Calu3 (cell line): ENCODE results near the gene DCP2. TPM values are rescaled to one million over a fixed set of nuclear protein-coding genes. Genes with fewer than 3 reads are reported as not detected.

Experiments
- BruUV-seq: library from RNA; stranded (reverse); fragments of 400-500 nt; replicated peaks from 2 replicates; lab custom pipeline; 2021; lab: Mats Ljungman, UMichigan
- CTCF ChIA-PET: fragments of 300-600 bp; sonication (Branson Sonifier 250); formaldehyde crosslinking; loops from one replicate; lab custom pipeline; 2022; ENCODE audit warnings: antibody characterized with exemption; lab: Charles Lee
- DNase-seq: peaks from one replicate; pipeline ENCODE4 v3.0.0; 2022
- H3K27ac Mint-ChIP-seq: one replicate; pipeline ENCODE4 v1.8.0; 2022; ENCODE audit warnings: mixed read lengths; ENCODE audit not compliant: unreplicated experiment
- H3K27me3 Mint-ChIP-seq: one replicate; pipeline ENCODE4 v1.8.0; 2022; ENCODE audit warnings: mixed read lengths; ENCODE audit not compliant: unreplicated experiment
- H3K36me3 Mint-ChIP-seq: one replicate; pipeline ENCODE4 v1.8.0; 2022; ENCODE audit warnings: mild to moderate bottlenecking, moderate library complexity, mixed read lengths; ENCODE audit not compliant: insufficient read depth, unreplicated experiment
- H3K4me1 Mint-ChIP-seq: one replicate; pipeline ENCODE4 v1.8.0; 2022; ENCODE audit warnings: mild to moderate bottlenecking, low read depth, mixed read lengths; ENCODE audit not compliant: unreplicated experiment
- H3K4me3 Mint-ChIP-seq: one replicate; pipeline ENCODE4 v1.8.0; 2022; ENCODE audit warnings: mild to moderate bottlenecking, low read depth, moderate library complexity, mixed read lengths; ENCODE audit not compliant: unreplicated experiment
- H3K9me3 Mint-ChIP-seq: one replicate; pipeline ENCODE4 v1.8.0; 2022; ENCODE audit warnings: low read depth, mixed read lengths; ENCODE audit not compliant: unreplicated experiment
- CTCF ChIP-seq: fragments of 200-600 bp; IDR thresholded peaks from one replicate; pipeline ENCODE4 v1.8.0; 2022; ENCODE audit warnings: antibody characterized with exemption; ENCODE audit not compliant: unreplicated experiment
- intact Hi-C: fragments of 100-400 bp; cut with micrococcal nuclease; formaldehyde crosslinking; loops from one replicate; pipeline ENCODE4 v1.10.0; 2022; ENCODE audit not compliant: unreplicated experiment
- total RNA-seq: library from RNA; stranded (reverse); gene quantifications from 2 replicates; pipeline ENCODE4 v1.2.3, GENCODE V29; 2022

DCP2 gene
- total RNA-seq, 1 experiment from 2014 or later: 56.0 TPM

- no peaks in the 10 kb centered on the region for H3K9me3 Mint-ChIP-seq
- H3K27ac Mint-ChIP-seq: peak overlapping the region; percentile 87
- DNase-seq: no peak
- no peak overlapping the region for H3K4me3 Mint-ChIP-seq
- intact Hi-C loops: no loop called here
- no peaks in the 10 kb centered on the region for H3K27me3 Mint-ChIP-seq
- no peak for TF ChIP-seq CTCF
- no TSS peak for BruUV-seq
- H3K4me1 Mint-ChIP-seq: peaks cover 65% of the 10 kb centered on the region
- peaks cover 15% of the 10 kb centered on the region for H3K36me3 Mint-ChIP-seq
- CTCF ChIA-PET: interaction anchor here (1.1 kb wide), 1 partner anchor 274 kb away, joined by 3 read pairs; no protein-coding TSS in a partner anchor
These were observed 44.1 kb downstream of the DCP2 start for GRCh38 chr5:113020461-113021273.

- BruUV-seq: no TSS peak
- Mint-ChIP-seq H3K27me3 (no peaks in the 10 kb centered on the region), H3K4me3 (no peak overlapping the region), H3K36me3 (peaks cover 27% of the 10 kb centered on the region), H3K4me1 (peaks cover 56% of the 10 kb centered on the region), H3K27ac (peak overlapping the region; percentile 42), H3K9me3 (no peaks in the 10 kb centered on the region)
- no peak for TF ChIP-seq CTCF
- intact Hi-C loops: no loop called here
- CTCF ChIA-PET: no interaction called here
- no peak for DNase-seq
These were observed 46.1 kb downstream of the DCP2 start for GRCh38 chr5:113022661-113023060.

- peaks cover 41% of the 10 kb centered on the region for H3K4me1 Mint-ChIP-seq
- H3K9me3 Mint-ChIP-seq: no peaks in the 10 kb centered on the region
- CTCF ChIA-PET: no interaction called here
- peaks cover 27% of the 10 kb centered on the region for H3K36me3 Mint-ChIP-seq
- no TSS peak for BruUV-seq
- no peaks in the 10 kb centered on the region for H3K27me3 Mint-ChIP-seq
- TF ChIP-seq CTCF: no peak
- intact Hi-C loops: no loop called here
- no peak overlapping the region for H3K27ac Mint-ChIP-seq
- no peak overlapping the region for H3K4me3 Mint-ChIP-seq
- DNase-seq: no peak
These were observed 47.6 kb downstream of the DCP2 start for GRCh38 chr5:113024076-113024697.

DNA sequence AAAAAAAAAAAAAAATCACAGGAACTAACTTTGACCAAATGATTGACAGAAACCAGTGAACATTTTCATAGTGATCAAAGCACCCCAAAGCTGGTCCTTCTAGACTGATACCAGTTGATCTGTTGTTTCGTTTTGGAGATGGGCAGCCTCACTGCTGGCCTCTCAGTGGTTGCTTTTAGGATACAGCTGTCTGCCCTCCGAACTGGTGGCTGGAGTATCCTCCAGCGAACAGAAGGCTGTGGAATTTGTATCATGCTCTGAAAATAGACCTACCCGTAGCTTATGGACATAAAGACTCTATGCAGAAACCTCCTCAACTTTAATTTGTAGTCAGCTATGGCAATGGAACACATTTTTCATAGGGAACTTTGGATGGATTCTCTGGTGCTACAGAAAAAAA, 49.0 kb downstream of the DCP2 start:
- CTCF ChIA-PET: no interaction called here
- intact Hi-C loops: no loop called here
- no peak overlapping the region for H3K27ac Mint-ChIP-seq
- DNase-seq: no peak
- BruUV-seq: no TSS peak
- no peak overlapping the region for H3K4me3 Mint-ChIP-seq
- H3K9me3 Mint-ChIP-seq: no peaks in the 10 kb centered on the region
- peaks cover 27% of the 10 kb centered on the region for H3K4me1 Mint-ChIP-seq
- no peaks in the 10 kb centered on the region for H3K27me3 Mint-ChIP-seq
- peaks cover 27% of the 10 kb centered on the region for H3K36me3 Mint-ChIP-seq
- TF ChIP-seq CTCF: no peak
